ENCODE data around the gene MYLIP. TPM values are rescaled to one million over a fixed set of nuclear protein-coding genes. Genes with fewer than 3 reads are reported as not detected.

The MYLIP gene
- total RNA-seq, 1 experiment from 2014 or later = 27.0 TPM

DNA sequence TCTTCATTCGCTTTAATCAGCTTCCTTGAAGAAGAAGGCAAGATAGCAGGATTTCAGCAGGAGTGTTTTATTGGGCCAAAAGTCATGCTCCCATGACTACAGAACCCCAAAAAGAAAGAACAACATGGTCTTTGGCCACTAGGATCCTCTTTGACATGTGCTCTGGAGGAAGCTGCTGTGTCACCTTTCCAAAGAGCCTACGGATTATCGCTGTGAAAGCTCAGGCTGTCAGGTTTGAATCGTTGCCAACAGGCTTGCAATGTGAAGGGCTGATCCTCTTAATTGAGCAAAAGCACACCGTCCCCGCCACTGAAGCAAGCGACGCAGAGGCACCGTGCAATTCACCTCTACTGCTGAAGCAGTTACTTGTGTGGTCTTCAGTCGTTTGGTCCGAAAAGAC lies 29.0 kb downstream of the MYLIP start:
- no peak overlapping the region for H3K27ac ChIP-seq (ENCODE audit: insufficient read length, low read depth, low read length)
- H3K4me1 Mint-ChIP-seq = no peaks in the 10 kb centered on the region
- no peaks in the 10 kb centered on the region for H4K20me1 ChIP-seq (ENCODE audit: control insufficient read depth, insufficient read depth, insufficient read length)
- H3K36me3 Mint-ChIP-seq (ENCODE audit: insufficient read depth in 1 of 3, low read depth in 3 of 3) = peaks cover 0 to 5% (median 2%) of the 10 kb centered on the region in 3 experiments; a peak in 3 of 7 replicates
- H3K14ac ChIP-seq (ENCODE audit: insufficient read depth, low read length) = no peak overlapping the region
- H3K27me3 ChIP-seq (ENCODE audit: insufficient read depth, low read length) = no peaks in the 10 kb centered on the region
- no peak overlapping the region for H3K4me2 ChIP-seq (ENCODE audit: insufficient read depth, insufficient read length, low read length)
- H3K9ac ChIP-seq (ENCODE audit: extremely low read depth, insufficient read length, low read length) = no peak overlapping the region
- TF ChIP-seq, protein P1, sequence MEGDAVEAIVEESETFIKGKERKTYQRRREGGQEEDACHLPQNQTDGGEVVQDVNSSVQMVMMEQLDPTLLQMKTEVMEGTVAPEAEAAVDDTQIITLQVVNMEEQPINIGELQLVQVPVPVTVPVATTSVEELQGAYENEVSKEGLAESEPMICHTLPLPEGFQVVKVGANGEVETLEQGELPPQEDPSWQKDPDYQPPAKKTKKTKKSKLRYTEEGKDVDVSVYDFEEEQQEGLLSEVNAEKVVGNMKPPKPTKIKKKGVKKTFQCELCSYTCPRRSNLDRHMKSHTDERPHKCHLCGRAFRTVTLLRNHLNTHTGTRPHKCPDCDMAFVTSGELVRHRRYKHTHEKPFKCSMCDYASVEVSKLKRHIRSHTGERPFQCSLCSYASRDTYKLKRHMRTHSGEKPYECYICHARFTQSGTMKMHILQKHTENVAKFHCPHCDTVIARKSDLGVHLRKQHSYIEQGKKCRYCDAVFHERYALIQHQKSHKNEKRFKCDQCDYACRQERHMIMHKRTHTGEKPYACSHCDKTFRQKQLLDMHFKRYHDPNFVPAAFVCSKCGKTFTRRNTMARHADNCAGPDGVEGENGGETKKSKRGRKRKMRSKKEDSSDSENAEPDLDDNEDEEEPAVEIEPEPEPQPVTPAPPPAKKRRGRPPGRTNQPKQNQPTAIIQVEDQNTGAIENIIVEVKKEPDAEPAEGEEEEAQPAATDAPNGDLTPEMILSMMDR (conservative IDR thresholded peaks at IDR 0.05) = no peak
- no peak overlapping the region for H2BK15ac ChIP-seq (ENCODE audit: low read depth, low read length)
- no peak overlapping the region for H2BK12ac ChIP-seq (ENCODE audit: insufficient read length, low read depth, low read length)
- H3K4me1 ChIP-seq (ENCODE audit: insufficient read depth, low read length) = no peaks in the 10 kb centered on the region
- H3K79me2 ChIP-seq (ENCODE audit: insufficient read depth, low read length) = no peaks in the 10 kb centered on the region
- no peak overlapping the region for H3K18ac ChIP-seq (ENCODE audit: insufficient read length, low read depth, low read length)
- no peak overlapping the region for H3T11ph ChIP-seq (ENCODE audit: low read length)
- no CpG with 5 or more reads among the region's 11 CpGs for WGBS (ENCODE audit: extremely low coverage, insufficient read length, low lambda C conversion rate)
- no peak overlapping the region for H4K8ac ChIP-seq (replicated peaks; ENCODE audit: insufficient read length, low read depth, low read length)
- no peak overlapping the region for H3K56ac ChIP-seq (ENCODE audit: insufficient read length, low read depth, low read length)
- H3K9me3 ChIP-seq (ENCODE audit: control insufficient read depth, low read depth, low read length) = no peaks in the 10 kb centered on the region
- H3K23ac ChIP-seq (ENCODE audit: insufficient read length, low read depth, low read length) = no peak overlapping the region
- no peak overlapping the region for H3K4ac ChIP-seq (ENCODE audit: low read depth, low read length)
- H3K27ac Mint-ChIP-seq = no peak overlapping the region
- no peak overlapping the region for H2AK5ac ChIP-seq (ENCODE audit: insufficient read length, low read length)
- no peak overlapping the region for H4K5ac ChIP-seq (ENCODE audit: insufficient read length, low read depth, low read length)
- H2BK120ac ChIP-seq (ENCODE audit: low read depth, low read length, poor library complexity, severe bottlenecking) = no peak overlapping the region
- H2BK5ac ChIP-seq (ENCODE audit: insufficient read length, low read length) = no peak overlapping the region
- H2AFZ ChIP-seq (ENCODE audit: low read length) = no peak overlapping the region
- H3K4me3 Mint-ChIP-seq = no peak overlapping the region
- H4K91ac ChIP-seq (ENCODE audit: insufficient read length, low read depth, low read length) = no peak overlapping the region
- no peaks in the 10 kb centered on the region for H3K23me2 ChIP-seq (ENCODE audit: insufficient read length, low read depth, low read length, poor library complexity, severe bottlenecking)
- no peaks in the 10 kb centered on the region for H3K27me3 Mint-ChIP-seq (ENCODE audit: low read depth)
- H2BK20ac ChIP-seq (ENCODE audit: low read depth, low read length, poor library complexity, severe bottlenecking) = no peak overlapping the region
- no peaks in the 10 kb centered on the region for H3K79me1 ChIP-seq (ENCODE audit: insufficient read depth, low read depth, low read length, poor library complexity, severe bottlenecking)
- H3K9me3 Mint-ChIP-seq = no peaks in the 10 kb centered on the region
- DNase-seq = no peak
